ENCODE measurements around the gene FGF18. TPM values are rescaled to one million over a fixed set of nuclear protein-coding genes. Genes with fewer than 3 reads are reported as not detected.

FGF18 gene
- total RNA-seq, 2 donors from 2014 or later: 0.35 TPM; not detected in 1

GRCh38 chr5:171484460-171484899, 65.0 kb downstream of the FGF18 start:
- no peaks in the 10 kb centered on the region for H3K27me3 ChIP-seq
- no peak overlapping the region for H3K4me3 ChIP-seq
- TF ChIP-seq CTCF (IDR thresholded peaks at IDR 0.05): peak; percentile 65
- no peaks in the 10 kb centered on the region for H3K9me3 ChIP-seq
- intact Hi-C loops (cut with DNase I): no loop called here
- H3K9ac ChIP-seq (ENCODE audit: low read depth in 2 of 2, low read length in 2 of 2): no peak overlapping the region
- no peak overlapping the region for H3K27ac ChIP-seq
- H3K36me3 ChIP-seq: no peaks in the 10 kb centered on the region
- H3K4me1 ChIP-seq: no peaks in the 10 kb centered on the region
- DNase-seq: peak; percentile 38

GRCh38 chr5:171485668-171486067, 66.2 kb downstream of the FGF18 start:
- no peak for TF ChIP-seq CTCF (IDR thresholded peaks at IDR 0.05)
- intact Hi-C loops (cut with DNase I): no loop called here
- Histone ChIP-seq H3K9ac (ENCODE audit: low read depth in 2 of 2, low read length in 2 of 2) (no peak overlapping the region), H3K4me3 (no peak overlapping the region), H3K36me3 (no peaks in the 10 kb centered on the region), H3K27me3 (no peaks in the 10 kb centered on the region), H3K27ac (no peak overlapping the region), H3K4me1 (no peaks in the 10 kb centered on the region), H3K9me3 (no peaks in the 10 kb centered on the region)
- DNase-seq: no peak

GRCh38 chr5:171486613-171487012, 67.2 kb downstream of the FGF18 start:
- Histone ChIP-seq H3K4me3 (no peak overlapping the region), H3K9ac (ENCODE audit: low read depth in 2 of 2, low read length in 2 of 2) (no peak overlapping the region), H3K36me3 (no peaks in the 10 kb centered on the region), H3K4me1 (no peaks in the 10 kb centered on the region), H3K9me3 (no peaks in the 10 kb centered on the region), H3K27me3 (no peaks in the 10 kb centered on the region), H3K27ac (no peak overlapping the region)
- intact Hi-C loops (cut with DNase I): no loop called here
- TF ChIP-seq CTCF (IDR thresholded peaks at IDR 0.05): no peak
- no peak for DNase-seq

GRCh38 chr5:171488876-171489275, 69.4 kb downstream of the FGF18 start:
- intact Hi-C loops (cut with DNase I): no loop called here
- no peaks in the 10 kb centered on the region for H3K36me3 ChIP-seq
- H3K27ac ChIP-seq: no peak overlapping the region
- no peak overlapping the region for H3K4me3 ChIP-seq
- no peaks in the 10 kb centered on the region for H3K27me3 ChIP-seq
- H3K4me1 ChIP-seq: no peaks in the 10 kb centered on the region
- no peak overlapping the region for H3K9ac ChIP-seq (ENCODE audit: low read depth in 2 of 2, low read length in 2 of 2)
- no peaks in the 10 kb centered on the region for H3K9me3 ChIP-seq
- no peak for TF ChIP-seq CTCF (IDR thresholded peaks at IDR 0.05)
- DNase-seq: no peak

- no peaks in the 10 kb centered on the region for H3K36me3 ChIP-seq
- no peaks in the 10 kb centered on the region for H3K4me1 ChIP-seq
- H3K4me3 ChIP-seq: no peak overlapping the region
- no peaks in the 10 kb centered on the region for H3K9me3 ChIP-seq
- no peak overlapping the region for H3K9ac ChIP-seq (ENCODE audit: low read depth in 2 of 2, low read length in 2 of 2)
- TF ChIP-seq CTCF (IDR thresholded peaks at IDR 0.05): no peak
- H3K27ac ChIP-seq: no peak overlapping the region
- no peaks in the 10 kb centered on the region for H3K27me3 ChIP-seq
- DNase-seq: no peak
- intact Hi-C loops (cut with DNase I): no loop called here
These were observed 73.3 kb downstream of the FGF18 start for GRCh38 chr5:171492781-171493180.

Data from colonic mucosa (tissue), 4 donors.